NCI-H526 treated with DMSO at 0.1 percent for 48 hours (cell line): ENCODE measurements around the gene TRIP4.
"Not testable (repeated sequence)": the region's sequence is repeated elsewhere in the genome, so short reads cannot be mapped to it uniquely, and the experiment has no call there.

Experiments
- DNase-seq: peaks from one replicate; lab custom pipeline; 2025; lab: John Stamatoyannopoulos, UW

TRIP4 gene

GRCh38 chr15:64381000-64381751, 6.5 kb upstream of the TRIP4 start, which contains the start of gene PCLAF:
TSS of gene PCLAF (minus strand) at chr15:64381441. CDS start at chr15:64381371, 70 bp downstream.
- DNase-seq: peak; percentile 92

DNA sequence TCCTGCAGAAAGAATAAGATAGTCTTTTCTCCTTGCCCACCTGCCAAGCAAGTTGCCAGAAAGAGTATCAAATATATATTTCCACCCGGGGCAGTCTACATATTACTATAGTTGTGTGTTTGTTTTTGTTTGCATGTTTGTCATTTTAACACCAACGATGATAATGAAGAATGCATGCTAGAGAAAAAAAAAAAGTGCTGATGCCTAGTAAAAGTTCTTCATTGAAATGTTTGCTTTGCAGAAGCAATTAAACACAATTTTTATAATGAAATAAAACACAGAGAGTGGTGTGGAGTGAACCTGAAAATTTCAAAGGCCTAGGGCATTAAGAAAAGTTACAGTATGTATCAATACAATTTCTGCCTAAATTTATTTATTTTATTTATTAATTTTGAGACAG, 3.9 kb upstream of the TRIP4 start:
- DNase-seq: no peak

DNA sequence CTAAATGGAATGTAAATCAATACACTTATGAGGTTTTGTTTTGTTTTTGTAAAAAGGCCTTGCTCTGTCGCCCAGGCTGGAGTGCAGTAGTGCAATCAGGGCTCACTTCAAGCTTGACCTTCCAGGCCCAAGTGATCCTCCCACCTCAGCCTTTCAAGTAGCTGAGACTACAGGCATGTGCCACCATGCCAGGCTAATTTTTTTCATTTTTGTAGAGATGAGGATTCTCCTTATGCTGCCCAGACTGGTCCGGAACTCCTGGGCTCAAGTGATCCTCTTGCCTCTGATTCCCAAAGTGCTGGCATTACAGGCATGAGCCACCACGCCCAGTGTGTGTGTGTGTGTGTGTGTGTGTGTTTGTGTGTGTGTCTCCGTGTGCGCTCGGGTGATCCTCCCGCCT, 1.3 kb upstream of the TRIP4 start:
- no peak for DNase-seq

- DNase-seq: no peak
Measured at GRCh38 chr15:64389036-64389435, 1.4 kb downstream of the TRIP4 start.

GRCh38 chr15:64392471-64392870, 4.8 kb downstream of the TRIP4 start:
- DNase-seq: not testable (repeated sequence)

DNA sequence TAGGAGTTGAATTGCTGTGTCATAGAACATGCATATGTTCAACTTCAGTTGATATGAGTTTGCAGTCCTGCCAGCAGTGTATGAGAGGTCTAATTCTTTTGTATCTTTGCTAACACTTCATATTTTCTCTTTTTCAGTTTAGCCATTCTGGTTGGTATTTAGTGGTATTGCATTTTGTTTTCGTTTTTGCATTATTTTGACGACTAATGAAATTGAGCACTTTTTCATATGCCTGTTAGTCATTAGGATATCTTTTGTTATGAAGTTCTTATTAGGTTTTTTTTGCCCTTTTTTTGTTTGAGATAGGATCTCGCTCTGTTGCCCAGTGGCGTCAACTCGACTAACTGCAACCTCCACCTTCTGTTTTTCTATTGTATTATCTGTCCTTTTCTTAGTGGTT, 9.2 kb downstream of the TRIP4 start:
- DNase-seq: no peak

GRCh38 chr15:64398575-64398974, 10.9 kb downstream of the TRIP4 start:
- no peak for DNase-seq

DNA sequence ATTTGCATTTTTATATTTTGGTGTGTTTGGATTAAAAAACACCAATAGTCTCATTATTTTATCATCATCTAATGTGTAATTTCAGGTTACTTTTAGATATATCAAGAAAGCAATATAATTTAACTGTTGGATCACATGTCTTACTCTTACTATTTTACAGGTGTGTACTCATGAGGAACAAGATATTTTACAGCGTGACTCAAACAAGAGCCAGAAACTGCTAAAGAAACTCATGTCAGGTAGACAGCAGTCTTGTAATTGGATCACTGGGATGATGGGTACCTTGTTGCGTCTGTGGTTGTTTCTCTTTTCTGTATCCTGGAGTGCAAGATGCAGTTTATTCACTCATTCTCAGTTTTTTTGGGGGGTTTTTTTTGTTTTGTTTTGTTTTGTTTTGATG, 12.9 kb downstream of the TRIP4 start:
- DNase-seq: no peak

- no peak for DNase-seq
Measured at GRCh38 chr15:64412216-64412615, 24.6 kb downstream of the TRIP4 start.

- no peak for DNase-seq
Measured at GRCh38 chr15:64422697-64423096, 35.1 kb downstream of the TRIP4 start.

- DNase-seq: no peak
Measured at GRCh38 chr15:64423970-64424369, 36.3 kb downstream of the TRIP4 start.

GRCh38 chr15:64425221-64425620, 37.6 kb downstream of the TRIP4 start:
- no peak for DNase-seq

GRCh38 chr15:64426845-64427465, 39.3 kb downstream of the TRIP4 start:
- DNase-seq: no peak

DNA sequence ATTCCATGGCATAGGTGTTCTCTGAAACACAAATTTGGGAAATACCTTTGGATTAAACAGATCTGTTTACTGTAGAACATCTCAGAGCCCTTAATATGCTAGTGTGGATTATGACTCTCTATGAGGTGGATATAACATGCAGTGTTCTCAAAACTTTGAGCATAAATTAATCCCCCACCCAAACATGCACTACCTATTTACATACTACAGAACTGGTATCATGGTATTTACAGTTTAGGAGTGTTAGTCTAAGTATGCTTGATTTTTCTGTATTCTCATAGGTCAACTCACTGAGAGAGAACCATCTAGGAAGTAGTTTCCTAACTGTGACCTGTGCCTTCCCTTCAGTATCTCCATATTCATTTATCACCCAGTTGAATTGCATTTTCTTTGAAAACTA, 41.8 kb downstream of the TRIP4 start:
- no peak for DNase-seq

DNA sequence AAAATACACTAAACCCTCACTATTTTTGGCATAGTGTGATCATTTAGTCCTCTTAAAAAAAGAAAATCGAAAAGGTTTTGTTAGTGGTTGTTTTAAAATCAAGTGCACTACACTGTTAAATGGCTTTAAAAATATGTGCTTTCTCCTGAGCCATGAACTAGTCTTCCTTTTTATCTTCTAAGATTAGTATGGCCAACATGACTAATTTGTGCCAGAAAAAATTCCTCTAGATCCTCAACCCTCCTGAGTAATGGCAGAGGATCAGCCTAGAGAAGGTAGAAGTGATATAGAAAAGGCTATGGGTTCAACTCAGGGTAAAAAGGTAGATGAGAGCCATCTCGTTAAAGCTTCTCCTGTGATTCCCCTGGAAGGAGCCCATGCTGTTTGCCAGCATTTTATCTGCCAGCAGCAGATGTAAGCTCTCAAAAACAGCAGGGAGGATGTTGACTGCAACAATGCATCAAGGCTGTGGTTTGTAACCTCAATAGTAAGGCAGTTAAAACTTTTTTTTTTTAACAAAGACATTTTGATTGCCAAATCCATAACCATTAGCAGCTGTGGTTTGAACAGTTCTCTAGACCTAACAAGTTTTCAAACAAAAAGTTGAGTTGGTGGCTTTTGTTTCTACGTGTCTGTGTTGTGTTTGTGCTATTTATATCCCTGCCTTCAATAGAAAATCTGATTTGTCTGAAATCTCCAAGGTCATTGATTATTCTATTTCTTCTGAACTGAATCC, 42.5 kb downstream of the TRIP4 start:
- no peak for DNase-seq

DNA sequence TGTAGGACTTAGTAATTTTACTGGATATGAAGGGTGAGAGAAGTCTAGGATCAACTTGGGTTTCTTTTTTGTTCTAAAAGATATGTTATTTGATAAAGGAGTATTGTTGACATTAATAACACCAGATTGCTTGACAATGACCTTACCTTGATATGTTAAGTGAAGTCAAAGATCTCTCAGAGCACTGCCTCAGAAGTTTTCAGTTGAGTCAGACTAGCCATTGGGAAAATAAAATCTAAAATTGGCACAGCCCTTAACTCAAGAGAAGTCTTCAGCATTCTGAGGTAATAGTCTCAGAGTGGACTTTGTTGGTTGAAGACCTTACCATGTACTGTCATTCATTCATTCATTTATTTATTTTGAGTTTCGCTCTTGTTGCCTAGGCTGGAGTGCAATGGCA, 50.3 kb downstream of the TRIP4 start:
- DNase-seq: no peak

DNA sequence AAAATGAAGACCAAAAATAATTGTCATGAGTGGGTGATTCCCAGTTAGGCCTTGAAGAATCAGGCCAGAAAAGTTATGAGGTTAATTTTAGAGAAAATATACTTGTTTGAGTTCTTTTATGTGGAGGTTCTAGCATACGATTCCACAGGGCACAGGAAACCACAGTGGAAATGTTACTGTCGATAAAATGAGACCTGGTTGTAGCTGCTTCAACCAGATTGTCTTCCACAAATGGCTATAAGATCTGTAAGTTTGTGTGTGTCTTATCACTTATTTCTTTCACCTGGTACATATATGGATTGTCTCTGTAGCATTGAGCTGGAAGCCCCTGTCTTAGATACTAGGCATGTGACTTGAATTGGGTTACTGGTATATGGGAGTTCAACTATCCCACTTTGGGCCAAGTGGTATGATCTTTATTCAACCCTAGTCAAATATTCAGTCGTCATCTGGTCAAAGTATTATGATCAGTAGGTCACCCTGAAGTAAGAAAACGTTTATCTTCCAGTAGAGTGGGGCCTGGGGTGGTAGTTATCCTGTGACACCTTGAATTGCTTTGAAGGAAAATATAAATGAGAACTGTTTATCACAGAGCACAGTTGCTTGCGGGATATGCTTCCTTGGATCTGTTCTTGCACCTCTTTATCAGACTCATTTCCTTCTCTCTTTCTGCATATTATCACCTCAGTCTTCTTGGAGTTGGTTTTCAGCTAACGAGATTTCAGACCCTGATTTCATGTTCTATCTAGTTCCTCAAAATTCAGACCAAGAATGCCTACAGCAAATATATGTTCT, 51.2 kb downstream of the TRIP4 start:
- DNase-seq: no peak

- no peak for DNase-seq
Measured at GRCh38 chr15:64441852-64442251, 54.2 kb downstream of the TRIP4 start.

DNA sequence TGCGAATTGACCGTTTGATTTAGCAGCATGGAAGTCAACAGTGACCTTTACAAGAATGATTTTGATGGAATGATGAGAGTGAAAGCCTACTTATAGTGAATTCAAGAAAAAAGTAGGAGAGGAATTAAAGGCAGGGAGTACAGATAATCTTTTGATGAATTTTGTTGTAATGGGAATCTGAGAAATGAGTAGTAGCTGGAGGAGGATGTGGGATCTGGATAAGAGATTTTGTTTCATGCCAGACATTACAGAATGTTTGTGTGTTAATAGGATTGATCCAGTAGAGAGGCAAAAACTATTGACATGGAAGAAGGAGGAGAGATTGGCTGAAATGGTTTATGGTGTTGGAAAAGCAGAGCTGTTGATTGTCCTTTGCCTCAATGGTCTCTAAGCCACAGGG, 55.4 kb downstream of the TRIP4 start:
- no peak for DNase-seq

- DNase-seq: no peak
Measured at GRCh38 chr15:64443747-64444621, 56.3 kb downstream of the TRIP4 start.

GRCh38 chr15:64444836-64445235, 57.2 kb downstream of the TRIP4 start:
- no peak for DNase-seq
